NCI-H345 treated with DMSO at 0.1 percent for 48 hours (cell line): ENCODE results near the gene ITK.

ENCODE experiments used
- DNase-seq: peaks from one replicate; lab custom pipeline; 2025; ENCODE audit not compliant: unreplicated experiment; lab: John Stamatoyannopoulos, UW

The ITK gene

DNA sequence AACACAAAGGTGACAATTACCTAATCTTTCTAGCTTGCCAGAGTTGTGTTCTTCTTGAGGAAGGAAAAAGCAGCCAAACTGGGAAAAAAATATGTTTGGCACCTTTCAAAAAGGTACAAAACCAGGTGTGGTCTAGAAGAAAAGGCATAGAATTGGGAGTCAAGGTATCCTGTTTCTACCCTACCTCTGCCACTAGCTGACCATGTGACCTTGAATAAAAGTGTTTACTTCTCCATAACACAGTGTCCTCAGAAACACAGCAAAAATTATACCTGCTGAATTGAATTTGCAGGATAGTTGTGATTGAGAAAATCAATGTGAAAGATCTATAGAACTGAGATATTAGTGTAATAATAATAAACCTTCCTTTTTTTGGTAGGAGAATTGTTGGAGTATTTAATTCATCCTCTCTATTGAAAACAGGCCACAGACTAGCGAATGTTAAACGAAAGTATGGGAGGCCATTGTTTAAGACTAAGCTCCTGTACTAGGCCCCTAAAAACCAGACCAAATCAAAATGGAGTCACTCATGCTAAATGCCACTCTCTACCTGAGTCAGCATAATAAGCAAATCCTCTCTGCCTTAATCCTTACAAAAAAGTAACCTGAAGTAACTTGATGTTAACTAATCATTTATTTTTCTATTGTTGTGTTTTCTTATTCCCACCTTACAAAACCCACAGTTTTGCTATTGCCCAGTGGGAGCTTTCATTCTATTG is 97.8 kb downstream of the ITK start:
- DNase-seq, result no peak

DNA sequence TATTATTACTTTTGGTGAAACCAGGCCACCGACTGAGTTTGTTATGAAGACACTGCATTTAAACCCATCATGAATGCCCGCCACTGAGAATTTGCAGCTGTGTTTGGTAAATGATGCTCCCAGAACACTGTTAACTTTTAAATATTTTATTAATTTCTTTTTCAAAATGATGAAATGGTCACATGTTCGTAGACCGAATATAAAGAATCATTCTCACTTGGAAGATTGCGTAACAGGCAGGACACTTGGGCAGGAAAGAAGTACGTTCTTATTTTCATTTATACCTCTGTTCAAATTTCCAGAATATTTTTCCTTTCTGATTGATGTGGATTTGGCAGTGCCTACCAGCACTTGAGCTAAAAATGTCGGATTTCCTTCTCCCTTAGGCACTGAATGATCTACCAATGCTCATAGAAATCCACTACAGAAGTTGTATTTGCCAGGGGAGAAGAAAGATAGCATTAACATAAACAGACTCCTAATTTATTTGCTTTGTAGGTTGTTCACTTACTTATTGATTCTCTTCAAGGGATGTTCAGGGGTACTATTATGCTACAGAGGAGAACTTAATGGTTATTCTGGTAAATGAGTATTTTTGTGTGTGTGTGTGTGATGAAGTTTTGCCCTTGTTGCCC is 99.1 kb downstream of the ITK start:
- no peak for DNase-seq

DNA sequence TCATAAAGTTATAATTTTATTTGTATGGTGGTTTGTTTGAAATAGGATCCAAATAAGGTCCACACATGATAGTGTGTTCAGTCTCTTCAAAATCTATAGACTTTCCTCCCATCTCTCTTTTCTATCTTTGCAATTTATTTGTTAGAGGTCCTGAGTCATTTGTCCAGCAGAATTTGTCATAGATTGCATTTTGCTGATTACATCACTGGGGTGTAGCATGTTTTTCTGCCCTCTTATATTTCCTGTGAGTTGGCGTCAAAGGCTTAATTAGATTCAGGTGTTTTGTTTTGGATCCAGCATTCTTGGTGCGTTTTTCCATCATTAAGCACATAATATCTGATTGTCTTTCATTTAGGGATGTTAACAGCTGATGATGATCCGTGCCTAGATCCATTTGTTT is 100.3 kb downstream of the ITK start:
- no peak for DNase-seq

DNA sequence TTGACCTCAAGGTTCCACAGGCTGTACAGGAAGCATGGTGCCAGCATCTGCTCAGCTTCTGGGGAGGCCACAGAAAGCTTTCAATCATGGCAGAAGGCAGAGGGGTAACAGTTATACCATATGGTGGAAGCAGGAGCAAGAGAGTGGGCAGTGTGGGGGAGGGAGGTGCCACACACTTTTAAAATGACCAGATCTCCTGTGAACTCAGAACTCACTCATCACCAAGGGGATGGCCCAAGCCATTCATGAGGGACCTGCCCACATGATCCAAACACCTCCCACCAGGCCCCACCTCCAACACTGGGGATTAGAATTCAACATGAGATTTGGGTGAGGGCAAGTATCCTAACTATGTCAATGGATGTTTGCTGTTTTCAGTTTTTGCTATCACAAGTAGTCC is 101.5 kb downstream of the ITK start:
- DNase-seq, result no peak

GRCh38 chr5:157283434-157283833 is 102.8 kb downstream of the ITK start:
- DNase-seq, result no peak

GRCh38 chr5:157284458-157285212 is 104.0 kb downstream of the ITK start:
- no peak for DNase-seq

DNA sequence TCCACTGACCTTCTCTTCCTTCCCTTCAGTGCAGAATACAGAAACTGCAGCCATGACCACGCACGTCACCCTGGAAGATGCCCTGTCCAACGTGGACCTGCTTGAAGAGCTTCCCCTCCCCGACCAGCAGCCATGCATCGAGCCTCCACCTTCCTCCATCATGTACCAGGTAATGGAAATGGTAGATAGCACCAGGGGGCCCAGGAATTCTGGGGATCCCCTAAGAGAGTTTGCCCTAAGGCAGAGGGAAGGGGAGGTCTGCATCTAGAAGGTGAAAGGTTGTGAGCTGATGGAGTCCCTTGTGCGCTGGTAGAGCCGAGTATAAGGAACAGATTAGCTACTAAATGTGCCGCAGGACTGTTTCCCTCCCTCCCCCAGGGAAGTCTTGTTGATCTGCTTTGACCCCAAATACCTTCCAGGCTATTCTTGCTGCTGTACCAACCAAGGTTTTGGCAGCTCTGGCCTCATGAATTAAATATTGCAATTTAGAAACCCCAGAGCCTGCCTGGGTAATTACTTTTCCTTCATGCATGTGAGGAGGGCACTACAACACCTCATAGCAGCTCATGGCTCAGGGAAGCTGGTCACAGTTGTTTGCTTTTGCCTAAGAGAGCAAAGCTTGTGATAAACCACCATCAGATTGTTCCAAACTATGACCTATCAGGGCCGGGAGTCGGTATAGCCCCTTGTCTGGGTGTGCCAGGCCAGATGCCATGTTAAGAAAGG is 104.8 kb downstream of the ITK start:
- no peak for DNase-seq

DNA sequence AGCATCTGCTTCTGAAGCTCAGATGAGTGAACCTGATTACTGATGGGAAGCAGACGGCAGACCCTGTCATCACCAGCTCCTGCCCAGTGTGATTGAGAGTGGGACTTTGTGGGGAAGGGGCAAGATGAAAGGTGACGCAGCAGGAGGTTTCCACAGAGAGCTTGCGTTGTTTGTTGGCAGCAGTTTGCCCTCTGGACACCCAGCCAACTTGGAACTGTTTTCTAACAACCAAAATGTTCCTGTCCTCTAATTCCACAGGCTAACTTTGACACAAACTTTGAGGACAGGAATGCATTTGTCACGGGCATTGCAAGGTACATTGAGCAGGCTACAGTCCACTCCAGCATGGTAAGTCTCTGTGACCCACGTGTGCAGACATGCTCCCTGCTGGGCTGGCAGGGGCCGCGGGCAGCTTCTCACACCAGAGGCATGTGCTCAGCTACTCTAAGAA is 106.1 kb downstream of the ITK start:
- no peak for DNase-seq

GRCh38 chr5:157288405-157289163 is 107.9 kb downstream of the ITK start:
- DNase-seq, result no peak

DNA sequence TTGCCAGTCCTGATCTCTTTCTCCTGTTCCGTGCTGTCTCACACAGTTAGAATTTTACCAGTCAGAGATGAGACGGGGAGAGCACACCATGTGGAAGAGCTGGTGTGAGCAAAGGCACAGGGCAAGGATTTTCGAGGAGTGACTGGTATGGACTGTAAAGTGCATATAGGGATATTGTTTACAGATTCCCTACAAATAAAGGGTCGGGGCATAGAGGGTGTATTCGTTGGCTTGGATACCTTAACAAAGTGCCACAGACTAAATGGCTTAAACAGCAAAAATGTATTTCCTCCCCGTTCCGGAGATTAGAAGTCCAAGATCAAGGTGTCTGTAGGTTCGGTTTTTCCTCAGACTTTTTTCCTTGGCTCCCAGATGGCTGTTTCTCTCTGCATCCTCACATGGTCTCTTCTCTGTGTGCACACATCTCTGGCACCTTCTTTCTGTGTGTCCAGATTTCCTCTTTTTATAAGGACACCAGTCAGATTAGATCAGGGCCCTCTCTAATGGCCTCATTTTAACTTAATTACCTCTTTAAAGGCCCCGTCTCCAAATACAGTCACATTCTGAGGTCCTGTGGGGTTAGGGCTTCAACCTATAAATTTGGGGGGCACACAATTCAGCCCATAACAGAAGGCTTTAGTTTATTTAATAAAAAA is 108.7 kb downstream of the ITK start:
- no peak for DNase-seq

DNA sequence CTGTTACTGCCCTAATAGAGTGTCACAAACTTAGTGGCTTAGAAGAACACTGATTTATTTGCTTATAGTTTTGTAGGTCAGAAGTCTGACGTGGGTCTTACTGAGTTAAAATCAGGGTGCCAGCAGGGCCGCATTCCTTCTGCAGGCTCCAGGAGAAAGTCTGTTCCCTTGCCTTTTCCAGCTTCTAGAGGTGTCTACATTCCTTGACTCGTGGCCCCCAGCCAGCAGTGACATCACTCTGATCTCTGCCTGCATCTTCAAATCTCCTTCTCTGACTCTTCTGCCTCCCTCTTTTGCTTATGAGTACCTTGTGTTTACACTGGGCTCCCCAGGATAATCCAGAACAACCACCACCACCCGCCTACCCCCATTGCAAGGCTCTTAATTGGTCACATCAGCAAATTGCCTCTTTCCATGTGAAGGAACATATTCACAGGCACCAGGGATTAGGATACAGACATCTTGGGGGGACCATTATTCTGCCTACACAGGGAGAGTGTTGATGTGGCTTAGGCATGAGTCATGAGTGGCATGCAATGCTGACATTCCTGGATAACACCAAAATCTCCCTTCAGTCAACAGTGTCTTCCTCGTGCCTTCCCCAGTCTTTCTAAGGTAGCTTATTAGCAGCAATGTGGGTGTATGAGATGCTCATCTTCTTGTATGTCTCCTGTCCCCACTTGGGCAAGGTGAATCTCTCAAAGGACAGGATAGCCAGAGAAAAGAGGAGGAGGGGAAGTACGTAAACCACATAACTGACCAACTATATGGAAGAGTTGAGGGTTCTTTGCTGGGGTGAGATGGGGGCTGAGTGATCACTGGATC is 109.7 kb downstream of the ITK start:
- no peak for DNase-seq

DNA sequence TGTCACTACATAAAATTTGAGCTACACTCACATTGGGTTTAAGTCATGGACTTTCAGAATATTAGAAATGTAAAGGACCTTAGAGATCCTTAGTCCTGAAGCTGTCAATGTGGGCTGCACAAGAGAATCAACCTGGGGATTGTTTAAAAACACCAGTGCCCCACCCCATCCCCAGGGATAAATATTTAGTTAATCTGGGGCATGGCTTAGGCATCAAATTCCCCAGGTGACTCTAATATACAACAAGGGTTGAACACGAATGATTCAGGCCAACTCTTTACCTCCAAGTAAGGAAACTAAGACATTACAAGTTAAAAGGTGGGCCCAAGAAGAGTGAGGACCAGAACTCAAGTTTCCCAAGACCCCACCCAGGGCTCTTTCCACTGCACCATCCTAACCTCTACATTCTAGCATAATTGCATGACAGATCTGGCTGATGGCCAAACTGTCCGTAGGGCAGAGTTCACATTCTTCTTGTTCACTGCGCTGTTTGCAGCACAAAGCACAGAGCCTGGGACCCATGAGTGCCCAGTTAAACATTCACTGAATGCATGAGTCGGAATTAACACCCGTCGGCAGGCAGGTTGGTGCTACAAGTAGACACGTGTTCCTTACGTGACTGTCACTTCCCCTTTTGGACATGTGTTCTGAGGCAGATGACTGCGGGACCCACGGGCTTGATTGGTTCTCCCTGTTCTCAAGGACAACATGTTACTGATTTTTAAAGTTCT is 110.5 kb downstream of the ITK start:
- DNase-seq, result no peak

DNA sequence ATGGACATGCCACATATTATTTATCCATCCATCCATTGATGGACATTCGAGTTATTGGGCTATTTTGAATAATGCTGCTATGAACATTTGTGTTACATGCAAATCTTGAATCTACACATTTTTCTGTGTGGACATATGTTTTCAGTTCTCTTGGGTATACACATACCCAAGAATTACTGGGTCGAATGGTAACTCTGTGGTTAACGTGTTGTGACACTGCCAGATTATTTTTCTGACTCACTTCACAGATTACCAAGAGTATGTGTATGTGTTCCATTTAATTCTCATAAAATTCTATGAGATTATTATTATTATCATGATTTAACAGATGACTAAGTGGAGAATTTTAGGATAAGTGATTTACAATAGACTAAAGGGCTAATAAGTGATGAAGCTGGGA is 112.0 kb downstream of the ITK start:
- DNase-seq, result no peak

DNA sequence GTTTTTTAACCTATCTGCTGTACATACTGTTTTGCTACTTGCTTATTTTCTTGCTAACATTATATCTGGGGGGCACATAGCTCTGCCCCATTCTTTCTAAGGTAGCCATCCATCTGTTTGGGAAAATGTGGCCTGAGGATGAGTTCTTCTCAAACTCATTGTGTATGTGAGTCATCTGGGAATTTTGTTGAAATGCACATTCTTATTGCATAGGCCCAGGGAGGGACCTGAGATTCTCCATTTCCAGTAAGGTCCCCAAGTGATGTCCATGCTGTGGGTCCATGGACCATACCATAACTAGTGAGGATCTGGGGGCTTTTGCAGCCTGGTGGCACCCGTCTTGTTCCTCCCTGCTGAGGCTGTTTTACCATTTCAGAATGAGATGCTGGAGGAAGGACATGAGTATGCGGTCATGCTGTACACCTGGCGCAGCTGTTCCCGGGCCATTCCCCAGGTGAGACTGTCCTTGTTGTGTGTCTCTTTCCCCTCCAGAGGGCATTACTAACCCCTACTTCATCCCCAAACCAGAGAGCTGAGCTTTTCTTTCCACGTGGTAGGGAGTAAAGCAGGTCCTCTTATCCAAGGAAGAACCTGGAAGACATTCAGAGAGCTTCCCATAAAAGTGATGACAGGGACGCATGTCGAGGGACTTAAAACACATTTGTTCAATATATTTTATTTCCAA is 113.9 kb downstream of the ITK start:
- DNase-seq, result no peak

- no peak for DNase-seq
These were observed 114.6 kb downstream of the ITK start for GRCh38 chr5:157295247-157295646.

- DNase-seq, result no peak
These were observed 119.9 kb downstream of the ITK start for GRCh38 chr5:157300564-157300963.

DNA sequence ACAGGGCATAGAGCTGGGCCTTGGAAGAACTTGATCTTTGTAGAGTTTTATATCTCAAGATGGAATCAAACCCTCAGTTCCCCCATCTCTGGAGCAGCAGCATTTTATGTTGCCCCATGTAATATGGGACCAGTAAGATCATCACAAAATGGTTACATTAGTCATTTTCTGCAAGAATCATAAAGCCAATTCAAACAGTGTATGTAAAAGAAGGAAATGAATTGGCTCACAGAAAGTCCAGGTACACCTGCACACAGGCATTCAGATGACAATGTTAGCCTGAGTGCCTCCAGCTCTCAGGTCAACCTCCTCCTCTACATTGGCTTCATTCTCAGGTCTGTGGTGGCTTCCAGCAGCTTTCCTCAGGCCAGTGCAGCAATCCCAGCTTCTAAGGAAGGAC is 120.4 kb downstream of the ITK start:
- no peak for DNase-seq

GRCh38 chr5:157303023-157303422 is 122.4 kb downstream of the ITK start:
- DNase-seq, result no peak
